HG03460 (cell line): ENCODE results near the gene GPLD1.
"Not testable (repeated sequence)": the region's sequence is repeated elsewhere in the genome, so short reads cannot be mapped to it uniquely, and the experiment has no call there.

Experiments used
- ATAC-seq: cut with Tn5 transposase; IDR thresholded peaks from one replicate; pipeline ENCODE4 v1.9.1; 2021; ENCODE audit not compliant: unreplicated experiment

The GPLD1 gene

GRCh38 chr6:24384369-24385130 lies 104.8 kb downstream of the GPLD1 start:
- ATAC-seq = not testable (repeated sequence)

GRCh38 chr6:24382891-24383494 lies 106.4 kb downstream of the GPLD1 start:
- ATAC-seq = not testable (repeated sequence)

- ATAC-seq = no peak
Observed at GRCh38 chr6:24382220-24382540, 107.2 kb downstream of the GPLD1 start.

- no peak for ATAC-seq
Observed at GRCh38 chr6:24381476-24382219, 107.7 kb downstream of the GPLD1 start.

GRCh38 chr6:24378473-24379097 lies 110.8 kb downstream of the GPLD1 start:
- no peak for ATAC-seq
